ENCODE measurements around the gene HAUS8. TPM values are rescaled to one million over a fixed set of nuclear protein-coding genes. Genes with fewer than 3 reads are reported as not detected.
A peak's percentile ranks its signal among the peaks of the same experiment; 100 is the strongest.

Gene HAUS8
- total and polyA plus RNA-seq, 10 of the 15 experiments (the other 5 are each of a cell fraction or from before 2014, with no cell fraction given), result 22.7 to 43.9 (median 34.4) TPM

- no peak overlapping the region for H3K4me2 ChIP-seq (ENCODE audit: control insufficient read depth, insufficient read depth)
- TF ChIP-seq STAT1 (conservative IDR thresholded peaks at IDR 0.05), result no peak
- no peak for TF ChIP-seq POLR2AphosphoS2 (IDR thresholded peaks at IDR 0.05; ENCODE audit: low read depth, low read length)
- peak in 1 of 3 experiments; percentile 21; a peak in 1 of 6 replicates for TF ChIP-seq CTCF (IDR thresholded peaks at IDR 0.05 in 2 of 3, conservative IDR thresholded peaks at IDR 0.05 in 1 of 3; ENCODE audit: control insufficient read depth in 2 of 3, extremely low read depth in 1 of 3, insufficient read depth in 1 of 3, low read depth in 3 of 3, low read length in 3 of 3)
- TF ChIP-seq SMC3 (IDR thresholded peaks at IDR 0.05; ENCODE audit: borderline replicate concordance, low read length), result peak; percentile 6; the same call in 1 of the 2 replicates
- no peak for TF ChIP-seq BHLHE40 (IDR thresholded peaks at IDR 0.05; ENCODE audit: borderline replicate concordance in 1 of 2, low read depth in 2 of 2, low read length in 1 of 2)
- 0 out of 2 replicates have a peak, but pooled peaks have one; percentile 15 for TF ChIP-seq POLR2AphosphoS5 (IDR thresholded peaks at IDR 0.05; ENCODE audit: low read length)
- no peak for TF ChIP-seq NKRF (conservative IDR thresholded peaks at IDR 0.05)
- CTCF ChIA-PET, result interaction anchor here (1.0 to 2.1 kb wide), 9 partner anchors 10 to 354 kb away, joined by 3 to 24 read pairs (median 4); partner anchors contain the start of genes ANKLE1 and BABAM1
- peaks cover 35% of the 10 kb centered on the region for H3K79me2 ChIP-seq (ENCODE audit: control insufficient read depth, insufficient read depth, low read length)
- H3K27ac ChIP-seq (ENCODE audit: control insufficient read depth, insufficient read depth), result no peak overlapping the region
- 57% methylated on average over 9 of the region's 9 CpGs for WGBS (ENCODE audit: insufficient coverage, insufficient replicate concordance, low lambda C conversion rate, missing lambda C conversion rate)
- H3K4me3 ChIP-seq, result no peak overlapping the region
- no TSS peak for BruUV-seq (replicated peaks)
- SMC1A ChIA-PET (ENCODE audit: uncharacterized antibody, unreplicated experiment), result interaction anchor here (2.1 kb wide), 1 partner anchor 191 kb away, joined by 7 read pairs; no protein-coding TSS in a partner anchor
- FAIRE-seq (no peak), ATAC-seq (no peak), DNase-seq (ENCODE audit: low read depth, low spot score) (no peak)
- H3K36me3 ChIP-seq (ENCODE audit: control insufficient read depth in 2 of 2, insufficient read depth in 2 of 2, low read length in 1 of 2), result peaks cover 5 to 16% of the 10 kb centered on the region in 2 experiments; a peak in 3 of 4 replicates
- H2AFZ ChIP-seq (ENCODE audit: control insufficient read depth, low read depth, low read length), result no peak overlapping the region
- H4K20me1 ChIP-seq (ENCODE audit: control insufficient read depth, insufficient read depth), result peaks cover 2% of the 10 kb centered on the region; the same call in 1 of the 2 replicates
- no peak overlapping the region for H3K9ac ChIP-seq (ENCODE audit: control insufficient read depth, insufficient read depth, low read length)
- RAD21 ChIA-PET (ENCODE audit: unreplicated experiment), result interaction anchor here (2.6 to 5.9 kb wide), 3 partner anchors 57 to 213 kb away, joined by 10 to 22 read pairs (median 21); partner anchors contain the start of gene ANKLE1
- in situ Hi-C loops (cut with MboI) (no loop called here), intact Hi-C loops (cut with micrococcal nuclease; ENCODE audit: unreplicated experiment) (loop anchor here (5.0 to 10.0 kb wide), 2 partner anchors 116 to 193 kb away; partner anchors contain the start of gene USHBP1)
- H3K27me3 ChIP-seq (replicated peaks in 1 of 2; ENCODE audit: control insufficient read depth in 2 of 2, insufficient read depth in 2 of 2, low read length in 1 of 2), result no peaks in the 10 kb centered on the region
- no peaks in the 10 kb centered on the region for H3K9me3 ChIP-seq (replicated peaks; ENCODE audit: control insufficient read depth, insufficient read depth, low read length)
- peaks cover 35% of the 10 kb centered on the region for H3K4me1 ChIP-seq (ENCODE audit: control insufficient read depth, insufficient read depth, low read length)
- POLR2A ChIA-PET, result interaction anchor here (1.0 kb wide), 1 partner anchor 54 kb away, joined by 3 read pairs; no protein-coding TSS in a partner anchor
Observed at GRCh38 chr19:17069193-17069592, 6.1 kb downstream of the HAUS8 start.
